Measurements from ENCODE around the gene SMIM23.

The SMIM23 gene

GRCh38 chr5:171785517-171785916 is at the start of gene SMIM23:
Gene SMIM23, plus strand, starts transcription at chr5:171785817. Its CDS starts 55 bp downstream, at chr5:171785872.
- Histone ChIP-seq H3K9me3 (replicated peaks; ENCODE audit: insufficient read depth, low read length) (no peaks in the 10 kb centered on the region), H4K20me1 (ENCODE audit: insufficient read depth, low read length) (no peaks in the 10 kb centered on the region), H2AFZ (ENCODE audit: low read length) (no peak within 1 kb of the TSS), H3K4me1 (ENCODE audit: low read length) (no peaks in the 10 kb centered on the region), H3K36me3 (replicated peaks; ENCODE audit: insufficient read depth, low read length) (no peaks in the 10 kb centered on the region), H3K9ac (ENCODE audit: low read length) (no peak within 1 kb of the TSS), H3K79me2 (ENCODE audit: low read length) (no peaks in the 10 kb centered on the region), H3K9me2 (replicated peaks; ENCODE audit: insufficient read depth, low read length) (no peaks in the 10 kb centered on the region), H3F3A (ENCODE audit: insufficient read depth, low read length) (no peaks in the 10 kb centered on the region), H3K4me2 (ENCODE audit: low read depth, low read length) (no peak within 1 kb of the TSS), H3K27me3 (replicated peaks; ENCODE audit: insufficient read depth, low read length) (no peaks in the 10 kb centered on the region), H3K27ac (ENCODE audit: low read length) (no peak within 1 kb of the TSS), H3K4me3 (ENCODE audit: low read length) (no peak within 1 kb of the TSS)
- TF ChIP-seq EZH2phosphoT487 (IDR thresholded peaks at IDR 0.05; ENCODE audit: low read length) (no peak), EZH2 (optimal IDR thresholded peaks at IDR 0.05; ENCODE audit: low read depth, low read length) (no peak)
- TF ChIP-seq, protein P1, sequence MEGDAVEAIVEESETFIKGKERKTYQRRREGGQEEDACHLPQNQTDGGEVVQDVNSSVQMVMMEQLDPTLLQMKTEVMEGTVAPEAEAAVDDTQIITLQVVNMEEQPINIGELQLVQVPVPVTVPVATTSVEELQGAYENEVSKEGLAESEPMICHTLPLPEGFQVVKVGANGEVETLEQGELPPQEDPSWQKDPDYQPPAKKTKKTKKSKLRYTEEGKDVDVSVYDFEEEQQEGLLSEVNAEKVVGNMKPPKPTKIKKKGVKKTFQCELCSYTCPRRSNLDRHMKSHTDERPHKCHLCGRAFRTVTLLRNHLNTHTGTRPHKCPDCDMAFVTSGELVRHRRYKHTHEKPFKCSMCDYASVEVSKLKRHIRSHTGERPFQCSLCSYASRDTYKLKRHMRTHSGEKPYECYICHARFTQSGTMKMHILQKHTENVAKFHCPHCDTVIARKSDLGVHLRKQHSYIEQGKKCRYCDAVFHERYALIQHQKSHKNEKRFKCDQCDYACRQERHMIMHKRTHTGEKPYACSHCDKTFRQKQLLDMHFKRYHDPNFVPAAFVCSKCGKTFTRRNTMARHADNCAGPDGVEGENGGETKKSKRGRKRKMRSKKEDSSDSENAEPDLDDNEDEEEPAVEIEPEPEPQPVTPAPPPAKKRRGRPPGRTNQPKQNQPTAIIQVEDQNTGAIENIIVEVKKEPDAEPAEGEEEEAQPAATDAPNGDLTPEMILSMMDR (IDR thresholded peaks at IDR 0.05; ENCODE audit: low read length), result no peak
- DNase-seq, result no peak

- Histone ChIP-seq H2AFZ (ENCODE audit: low read length) (no peak overlapping the region), H3K9ac (ENCODE audit: low read length) (no peak overlapping the region), H3K79me2 (ENCODE audit: low read length) (no peaks in the 10 kb centered on the region), H4K20me1 (ENCODE audit: insufficient read depth, low read length) (no peaks in the 10 kb centered on the region), H3K9me2 (replicated peaks; ENCODE audit: insufficient read depth, low read length) (no peaks in the 10 kb centered on the region), H3K36me3 (replicated peaks; ENCODE audit: insufficient read depth, low read length) (no peaks in the 10 kb centered on the region), H3K9me3 (replicated peaks; ENCODE audit: insufficient read depth, low read length) (no peaks in the 10 kb centered on the region), H3K4me3 (ENCODE audit: low read length) (no peak overlapping the region), H3K4me1 (ENCODE audit: low read length) (peaks cover 5% of the 10 kb centered on the region; the same call in 1 of the 2 replicates), H3K27ac (ENCODE audit: low read length) (no peak overlapping the region), H3K27me3 (replicated peaks; ENCODE audit: insufficient read depth, low read length) (no peaks in the 10 kb centered on the region), H3F3A (ENCODE audit: insufficient read depth, low read length) (peaks cover 1% of the 10 kb centered on the region; the same call in 1 of the 2 replicates), H3K4me2 (ENCODE audit: low read depth, low read length) (no peak overlapping the region)
- TF ChIP-seq EZH2 (optimal IDR thresholded peaks at IDR 0.05; ENCODE audit: low read depth, low read length) (no peak), EZH2phosphoT487 (IDR thresholded peaks at IDR 0.05; ENCODE audit: low read length) (no peak)
- TF ChIP-seq, protein P1 (IDR thresholded peaks at IDR 0.05; ENCODE audit: low read length), result no peak
- no peak for DNase-seq
Observed at GRCh38 chr5:171736976-171737891, 48.4 kb upstream of the SMIM23 start.

DNA sequence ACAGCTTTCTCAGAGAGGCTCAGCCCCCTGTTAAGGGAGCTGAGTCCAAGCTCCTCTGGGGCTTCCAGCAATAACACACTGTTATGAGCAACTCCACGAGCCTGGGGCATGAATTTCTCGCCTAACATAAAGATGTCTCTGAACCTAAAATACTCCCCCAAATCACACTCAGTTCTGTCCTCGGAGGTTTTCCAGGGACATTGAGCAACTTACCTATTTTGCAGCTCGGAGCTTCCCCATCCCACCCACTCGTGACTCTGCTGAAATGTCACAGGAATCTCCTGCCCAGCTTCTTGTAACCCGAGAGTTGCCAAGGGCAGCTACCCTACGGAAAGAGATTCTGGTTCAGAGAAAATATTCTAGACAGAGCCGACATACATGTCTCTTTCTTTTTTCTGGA is 47.1 kb upstream of the SMIM23 start:
- Histone ChIP-seq H4K20me1 (ENCODE audit: insufficient read depth, low read length) (no peaks in the 10 kb centered on the region), H3K27me3 (replicated peaks; ENCODE audit: insufficient read depth, low read length) (no peaks in the 10 kb centered on the region), H3K27ac (ENCODE audit: low read length) (no peak overlapping the region), H3K36me3 (replicated peaks; ENCODE audit: insufficient read depth, low read length) (no peaks in the 10 kb centered on the region), H3K9me3 (replicated peaks; ENCODE audit: insufficient read depth, low read length) (no peaks in the 10 kb centered on the region), H3K79me2 (ENCODE audit: low read length) (no peaks in the 10 kb centered on the region), H3K4me3 (ENCODE audit: low read length) (no peak overlapping the region), H3K4me2 (ENCODE audit: low read depth, low read length) (no peak overlapping the region), H3K9ac (ENCODE audit: low read length) (no peak overlapping the region), H3K4me1 (ENCODE audit: low read length) (peaks cover 11% of the 10 kb centered on the region), H3F3A (ENCODE audit: insufficient read depth, low read length) (peaks cover 10% of the 10 kb centered on the region), H2AFZ (ENCODE audit: low read length) (no peak overlapping the region), H3K9me2 (replicated peaks; ENCODE audit: insufficient read depth, low read length) (no peaks in the 10 kb centered on the region)
- no peak for DNase-seq
- TF ChIP-seq EZH2phosphoT487 (IDR thresholded peaks at IDR 0.05; ENCODE audit: low read length) (no peak), EZH2 (optimal IDR thresholded peaks at IDR 0.05; ENCODE audit: low read depth, low read length) (no peak)
- TF ChIP-seq, protein P1 (IDR thresholded peaks at IDR 0.05; ENCODE audit: low read length), result no peak
